ENCODE data around the gene GPR17. TPM values are rescaled to one million over a fixed set of nuclear protein-coding genes. Genes with fewer than 3 reads are reported as not detected.

The GPR17 gene
- total and polyA plus RNA-seq, 8 donors: 0.35 to 1.9 TPM; not detected in 6

- Histone ChIP-seq H3K9me3 (no peaks in the 10 kb centered on the region), H3K27ac (no peak overlapping the region), H3K4me3 (no peak overlapping the region), H3K27me3 (no peaks in the 10 kb centered on the region), H3K36me3 (no peaks in the 10 kb centered on the region), H3K4me1 (no peaks in the 10 kb centered on the region)
- FAIRE-seq (no peak), DNase-seq (peak in 2 of 6 donors; percentile 27 to 35), ATAC-seq (no peak)
- intact Hi-C loops (cut with DNase I): no loop called here
- no peak for TF ChIP-seq CTCF (IDR thresholded peaks at IDR 0.05)
- WGBS, 2 donors: 58 to 65% methylated on average over 12 of the region's 12 CpGs
Measured at GRCh38 chr2:127626175-127626574, 19.8 kb upstream of the GPR17 start.

DNA sequence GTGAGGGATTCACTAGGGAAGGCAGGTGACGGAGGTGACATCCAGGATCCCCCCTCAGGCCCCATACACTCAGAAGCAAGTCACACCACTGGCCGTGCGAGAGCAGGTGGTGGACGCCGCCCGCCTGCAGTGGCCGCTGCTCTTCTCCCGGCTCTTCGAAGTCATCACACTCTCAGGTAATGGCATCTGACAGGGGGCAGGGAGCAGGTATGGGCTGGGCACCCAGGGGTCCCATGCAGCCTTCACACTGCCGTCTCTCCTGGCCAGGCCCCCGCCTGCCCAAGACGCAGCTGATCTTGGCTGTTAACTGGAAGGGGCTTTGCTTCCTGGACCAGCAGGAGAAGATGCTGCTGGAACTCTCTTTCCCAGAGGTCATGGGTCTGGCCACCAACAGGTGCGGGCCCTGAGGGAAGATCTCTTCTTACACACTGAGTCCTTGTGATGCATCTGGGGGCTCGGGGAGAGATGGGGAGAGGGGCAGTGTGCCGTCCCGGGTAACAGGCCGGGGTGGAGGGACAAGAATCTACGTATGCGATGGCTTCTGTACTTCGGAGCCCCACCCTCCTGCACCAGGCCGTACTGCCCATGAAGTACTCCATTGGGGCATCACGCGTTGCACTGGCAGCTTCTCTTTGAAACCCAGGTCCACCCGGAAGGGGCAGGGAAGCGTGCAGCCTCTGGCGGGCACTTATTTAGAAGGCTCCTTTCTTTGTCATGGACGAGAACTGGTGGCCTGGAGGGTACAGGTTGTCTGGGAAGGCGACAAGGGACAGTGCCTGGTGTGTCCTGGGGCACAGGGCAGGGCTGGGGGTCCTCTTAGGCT, 18.8 kb upstream of the GPR17 start:
- ATAC-seq: no peak
- Histone ChIP-seq H3K9me3 (no peaks in the 10 kb centered on the region), H3K27ac (no peak overlapping the region), H3K4me1 (no peaks in the 10 kb centered on the region), H3K4me3 (no peak overlapping the region), H3K27me3 (no peaks in the 10 kb centered on the region), H3K36me3 (no peaks in the 10 kb centered on the region)
- no peak for FAIRE-seq
- TF ChIP-seq CTCF (IDR thresholded peaks at IDR 0.05): no peak
- 69 to 82% methylated on average over 26 to 28 of the region's 28 CpGs for WGBS, 2 donors
- DNase-seq: peak in 2 of 6 donors; percentile 14 to 29
- intact Hi-C loops (cut with DNase I): no loop called here

DNA sequence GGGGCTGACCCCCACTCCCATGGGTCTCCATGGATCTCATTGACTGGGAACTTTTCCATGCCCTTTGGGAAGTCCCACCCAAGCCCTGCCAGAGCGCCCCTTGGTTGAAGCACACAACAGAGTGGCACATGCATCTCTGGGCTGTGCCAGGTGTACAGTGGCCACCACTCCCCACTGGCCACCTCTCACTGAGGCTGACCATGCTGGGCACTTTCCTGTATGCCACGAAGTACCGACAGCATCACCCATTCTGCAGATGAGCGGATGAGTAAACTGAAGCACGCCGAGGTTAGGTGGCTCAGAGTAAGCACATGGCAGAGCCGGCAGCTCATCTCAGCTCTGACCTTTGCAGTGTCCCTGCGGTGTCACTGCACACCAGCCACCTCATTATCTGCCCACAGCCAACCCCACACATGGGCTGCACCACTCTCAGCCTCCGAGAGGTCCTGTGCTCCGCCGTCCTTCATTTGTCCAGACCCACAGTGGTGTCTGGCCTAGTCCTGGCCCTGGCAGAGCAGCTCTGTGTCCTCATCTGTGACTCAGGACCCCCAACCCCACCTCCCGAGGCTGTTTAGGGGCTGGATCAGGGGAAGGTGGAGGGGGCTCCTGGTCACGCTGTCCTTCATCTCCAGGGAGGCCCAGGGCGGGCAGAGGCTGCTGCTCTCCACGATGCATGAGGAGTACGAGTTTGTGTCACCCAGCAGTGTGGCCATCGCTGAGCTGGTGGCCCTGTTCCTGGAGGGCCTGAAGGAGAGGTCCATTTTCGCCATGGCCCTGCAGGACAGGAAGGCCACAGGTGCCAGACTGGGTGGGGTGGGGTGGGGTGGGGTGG, 18.0 kb upstream of the GPR17 start:
- H3K4me3 ChIP-seq: no peak overlapping the region
- H3K9me3 ChIP-seq: no peaks in the 10 kb centered on the region
- no peaks in the 10 kb centered on the region for H3K4me1 ChIP-seq
- no peaks in the 10 kb centered on the region for H3K36me3 ChIP-seq
- DNase-seq: peak in 2 of 6 donors; percentile 6 to 42
- H3K27me3 ChIP-seq: no peaks in the 10 kb centered on the region
- 77 to 79% methylated on average over 17 to 18 of the region's 18 CpGs for whole genome bisulfite sequencing, 2 donors
- TF ChIP-seq CTCF (IDR thresholded peaks at IDR 0.05): no peak
- intact Hi-C loops (cut with DNase I): no loop called here
- no peak for FAIRE-seq
- no peak overlapping the region for H3K27ac ChIP-seq
- no peak for ATAC-seq

- no peak for FAIRE-seq
- TF ChIP-seq CTCF (IDR thresholded peaks at IDR 0.05): no peak
- DNase-seq: peak in 2 of 6 donors; percentile 9 to 46
- no peaks in the 10 kb centered on the region for H3K9me3 ChIP-seq
- no peak overlapping the region for H3K4me3 ChIP-seq
- no peaks in the 10 kb centered on the region for H3K27me3 ChIP-seq
- no peaks in the 10 kb centered on the region for H3K36me3 ChIP-seq
- no peak for ATAC-seq
- no peaks in the 10 kb centered on the region for H3K4me1 ChIP-seq
- no peak overlapping the region for H3K27ac ChIP-seq
- intact Hi-C loops (cut with DNase I): no loop called here
- WGBS, 2 donors: 67 to 80% methylated on average over 15 to 17 of the region's 17 CpGs
Measured at GRCh38 chr2:127628767-127629614, 17.0 kb upstream of the GPR17 start.
